Measurements from ENCODE around the gene RASAL2.

RASAL2 gene

GRCh38 chr1:178442925-178443324 is 349.0 kb downstream of the RASAL2 start:
- H3K4me3 ChIP-seq (ENCODE audit: control insufficient read depth, low read depth, low read length): no peak overlapping the region
- no peak for TF ChIP-seq CTCF (IDR thresholded peaks at IDR 0.05; ENCODE audit: control insufficient read depth, insufficient read depth, low read depth, low read length, missing control alignments)
- no peak for DNase-seq (ENCODE audit: low read depth)

GRCh38 chr1:178450871-178451270 is 357.0 kb downstream of the RASAL2 start:
- TF ChIP-seq CTCF (IDR thresholded peaks at IDR 0.05; ENCODE audit: control insufficient read depth, insufficient read depth, low read depth, low read length, missing control alignments): no peak
- no peak overlapping the region for H3K4me3 ChIP-seq (ENCODE audit: control insufficient read depth, low read depth, low read length)
- no peak for DNase-seq (ENCODE audit: low read depth)

- no peak overlapping the region for H3K4me3 ChIP-seq (ENCODE audit: control insufficient read depth, low read depth, low read length)
- TF ChIP-seq CTCF (IDR thresholded peaks at IDR 0.05; ENCODE audit: control insufficient read depth, insufficient read depth, low read depth, low read length, missing control alignments): no peak
- no peak for DNase-seq (ENCODE audit: low read depth)
These were observed 357.6 kb downstream of the RASAL2 start for GRCh38 chr1:178451529-178451928.

DNA sequence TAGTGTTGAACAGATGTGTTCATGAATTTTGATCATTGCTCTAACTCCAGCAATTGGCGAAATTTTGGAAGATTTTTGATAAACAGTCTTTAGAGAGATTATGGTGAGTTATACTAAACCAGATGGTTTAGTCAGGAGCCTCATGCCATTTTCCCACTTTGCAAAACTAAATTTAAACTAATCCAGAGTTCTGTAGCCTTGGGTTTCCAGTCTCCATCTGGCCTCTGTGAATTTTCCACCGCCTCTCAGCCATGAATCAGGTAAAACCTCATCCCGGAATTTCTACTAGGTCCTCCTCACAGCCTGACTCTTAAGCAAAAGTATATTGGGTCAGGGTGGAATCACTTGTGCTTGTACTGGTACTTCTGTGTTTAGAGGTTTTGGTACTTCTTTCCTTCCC is 358.1 kb downstream of the RASAL2 start:
- no peak for TF ChIP-seq CTCF (IDR thresholded peaks at IDR 0.05; ENCODE audit: control insufficient read depth, insufficient read depth, low read depth, low read length, missing control alignments)
- no peak for DNase-seq (ENCODE audit: low read depth)
- H3K4me3 ChIP-seq (ENCODE audit: control insufficient read depth, low read depth, low read length): no peak overlapping the region

DNA sequence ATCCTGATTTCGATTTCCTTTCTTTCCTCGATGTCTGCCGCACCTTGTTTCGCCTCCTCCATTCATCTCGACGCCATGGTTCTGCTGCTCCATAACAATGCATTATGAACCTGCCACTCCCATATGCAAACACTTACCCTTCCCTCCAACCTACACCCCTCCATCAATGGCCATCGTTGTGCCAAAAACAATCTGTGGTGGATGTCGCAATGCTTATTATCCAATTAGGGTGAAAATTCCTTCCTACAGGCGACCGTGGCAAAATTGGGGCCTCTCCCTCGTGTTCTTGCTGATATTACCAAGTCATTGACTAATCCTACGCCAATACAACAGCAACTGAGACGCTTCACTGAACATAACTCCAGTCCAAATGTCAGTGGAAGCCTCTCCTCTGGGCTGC is 362.6 kb downstream of the RASAL2 start:
- H3K4me3 ChIP-seq (ENCODE audit: control insufficient read depth, low read depth, low read length): no peak overlapping the region
- no peak for DNase-seq (ENCODE audit: low read depth)
- no peak for TF ChIP-seq CTCF (IDR thresholded peaks at IDR 0.05; ENCODE audit: control insufficient read depth, insufficient read depth, low read depth, low read length, missing control alignments)

DNA sequence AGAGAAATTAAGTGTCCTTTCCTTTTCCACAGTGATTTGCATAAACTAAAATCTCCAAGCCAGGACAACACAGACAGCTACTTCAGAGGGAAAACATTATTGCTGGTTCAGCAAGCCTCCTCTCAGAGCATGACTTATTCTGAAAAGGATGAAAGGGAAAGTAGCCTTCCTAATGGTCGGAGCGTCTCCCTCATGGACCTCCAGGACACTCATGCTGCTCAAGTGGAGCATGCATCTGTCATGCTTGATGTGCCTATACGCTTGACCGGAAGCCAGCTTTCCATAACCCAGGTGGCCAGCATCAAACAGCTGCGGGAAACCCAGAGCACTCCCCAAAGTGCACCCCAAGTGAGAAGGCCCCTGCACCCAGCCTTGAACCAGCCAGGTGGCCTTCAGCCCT is 363.7 kb downstream of the RASAL2 start:
- H3K4me3 ChIP-seq (ENCODE audit: control insufficient read depth, low read depth, low read length): no peak overlapping the region
- DNase-seq (ENCODE audit: low read depth): no peak
- TF ChIP-seq CTCF (IDR thresholded peaks at IDR 0.05; ENCODE audit: control insufficient read depth, insufficient read depth, low read depth, low read length, missing control alignments): no peak

GRCh38 chr1:178458203-178458602 is 364.3 kb downstream of the RASAL2 start:
- H3K4me3 ChIP-seq (ENCODE audit: control insufficient read depth, low read depth, low read length): no peak overlapping the region
- no peak for DNase-seq (ENCODE audit: low read depth)
- no peak for TF ChIP-seq CTCF (IDR thresholded peaks at IDR 0.05; ENCODE audit: control insufficient read depth, insufficient read depth, low read depth, low read length, missing control alignments)
